ENCODE results near the gene SYT4.
"Not testable (repeated sequence)": the region's sequence is repeated elsewhere in the genome, so short reads cannot be mapped to it uniquely, and the experiment has no call there.

The SYT4 gene, protein sequence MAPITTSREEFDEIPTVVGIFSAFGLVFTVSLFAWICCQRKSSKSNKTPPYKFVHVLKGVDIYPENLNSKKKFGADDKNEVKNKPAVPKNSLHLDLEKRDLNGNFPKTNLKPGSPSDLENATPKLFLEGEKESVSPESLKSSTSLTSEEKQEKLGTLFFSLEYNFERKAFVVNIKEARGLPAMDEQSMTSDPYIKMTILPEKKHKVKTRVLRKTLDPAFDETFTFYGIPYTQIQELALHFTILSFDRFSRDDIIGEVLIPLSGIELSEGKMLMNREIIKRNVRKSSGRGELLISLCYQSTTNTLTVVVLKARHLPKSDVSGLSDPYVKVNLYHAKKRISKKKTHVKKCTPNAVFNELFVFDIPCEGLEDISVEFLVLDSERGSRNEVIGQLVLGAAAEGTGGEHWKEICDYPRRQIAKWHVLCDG

DNA sequence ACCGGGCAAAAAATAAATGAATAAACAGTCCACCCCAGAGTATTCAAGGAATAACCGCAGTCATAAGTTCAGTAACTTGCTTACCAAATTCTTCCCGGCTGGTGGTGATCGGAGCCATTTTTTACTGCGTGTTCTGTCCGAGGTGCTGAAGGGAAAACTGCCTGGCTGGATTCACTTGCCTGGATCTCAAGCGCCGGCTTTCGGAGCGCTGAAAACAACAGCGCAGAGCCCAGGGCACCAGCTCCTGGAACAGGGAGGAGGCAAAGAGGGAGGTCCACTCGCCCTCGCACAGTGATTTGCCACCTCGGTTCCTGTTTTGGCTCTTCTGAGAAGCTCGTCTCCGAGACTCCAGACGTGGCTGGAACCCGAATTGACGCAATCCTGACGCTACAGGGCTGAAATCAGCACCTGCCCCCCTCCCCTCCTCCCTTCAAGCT, at the start of gene SYT4:
Gene SYT4, minus strand, starts transcription at position 327 of the 437 bp plus-strand sequence. Its CDS starts 209 bp downstream, at position 118.
- DNase-seq (ENCODE audit: low spot score) = peak; percentile 74

DNA sequence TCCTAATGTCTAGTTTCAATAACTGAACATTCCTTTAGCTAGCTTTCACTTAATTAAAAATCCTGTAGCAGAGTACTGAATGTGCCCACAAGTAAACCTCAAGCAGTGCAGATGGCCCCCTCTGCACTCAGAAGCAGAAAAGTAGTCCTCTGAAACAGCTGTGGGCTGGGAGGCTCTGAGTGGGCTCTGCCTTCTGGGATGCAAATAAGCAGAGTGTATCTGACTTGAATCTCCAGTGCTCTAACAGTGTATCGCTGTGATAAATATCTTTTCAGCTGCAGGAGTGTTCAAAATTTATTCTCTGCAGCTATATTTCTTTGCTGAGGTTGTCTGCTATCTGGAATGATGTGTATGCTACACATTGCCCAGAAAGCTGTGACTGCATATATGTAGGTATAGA, 44.8 kb upstream of the SYT4 start:
- peak; percentile 4 for DNase-seq (ENCODE audit: low spot score)

DNA sequence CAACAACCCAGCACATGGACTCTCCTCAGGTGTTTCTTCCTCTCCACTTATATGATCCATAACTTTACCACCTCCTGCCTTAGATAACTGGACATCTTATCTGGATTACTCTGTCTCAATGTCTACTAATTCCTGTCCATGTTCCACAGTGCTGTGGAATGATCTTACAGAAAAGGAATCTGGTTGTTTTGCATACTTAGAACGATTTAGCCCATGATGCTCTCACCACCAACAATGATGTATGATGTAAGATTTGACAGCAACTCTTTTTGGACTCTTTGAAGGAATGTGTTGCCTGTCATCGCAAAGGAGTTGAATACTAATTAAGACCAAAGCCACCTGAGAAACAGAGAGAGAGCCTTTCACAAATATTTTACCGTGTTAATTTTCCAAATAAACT, 37.7 kb upstream of the SYT4 start:
- no peak for DNase-seq (ENCODE audit: low spot score)

DNA sequence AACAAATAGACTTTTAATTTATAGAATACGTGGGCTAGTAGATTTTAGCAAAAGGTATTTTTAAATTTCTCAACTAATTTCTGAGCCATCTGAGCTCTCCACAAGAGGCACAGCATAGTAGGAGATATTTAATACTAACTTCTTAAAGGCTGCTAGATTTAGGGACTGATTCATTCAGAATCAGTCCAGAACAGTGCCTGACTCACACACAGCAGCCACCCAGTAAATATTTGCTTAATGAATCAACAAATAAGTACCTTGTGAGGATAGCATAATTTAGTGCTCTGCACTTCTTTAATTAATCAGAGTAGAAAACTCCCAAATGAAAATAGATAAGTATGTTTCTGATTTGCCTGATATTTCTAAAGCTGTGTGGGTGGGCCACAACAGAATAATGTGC, 35.6 kb upstream of the SYT4 start:
- no peak for DNase-seq (ENCODE audit: low spot score)

DNA sequence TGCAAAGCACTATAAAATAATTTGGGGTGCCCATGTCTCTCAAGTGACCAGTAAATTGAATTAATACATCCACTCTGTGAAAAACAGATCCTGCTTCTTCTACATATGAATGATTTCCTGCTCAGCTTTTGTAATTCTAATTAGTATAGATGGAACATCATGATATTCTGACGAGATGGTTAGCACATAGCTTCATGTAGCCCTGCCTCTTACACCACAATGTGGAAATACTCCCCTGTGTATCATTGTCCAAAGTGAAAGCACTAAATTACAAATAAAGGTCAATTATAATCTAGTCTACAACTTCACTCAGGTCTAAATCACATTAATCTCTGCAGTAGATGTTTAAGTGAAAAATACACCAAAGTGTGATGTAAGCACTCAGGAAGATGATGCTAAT, 32.9 kb upstream of the SYT4 start:
- DNase-seq (ENCODE audit: low spot score) = no peak

DNA sequence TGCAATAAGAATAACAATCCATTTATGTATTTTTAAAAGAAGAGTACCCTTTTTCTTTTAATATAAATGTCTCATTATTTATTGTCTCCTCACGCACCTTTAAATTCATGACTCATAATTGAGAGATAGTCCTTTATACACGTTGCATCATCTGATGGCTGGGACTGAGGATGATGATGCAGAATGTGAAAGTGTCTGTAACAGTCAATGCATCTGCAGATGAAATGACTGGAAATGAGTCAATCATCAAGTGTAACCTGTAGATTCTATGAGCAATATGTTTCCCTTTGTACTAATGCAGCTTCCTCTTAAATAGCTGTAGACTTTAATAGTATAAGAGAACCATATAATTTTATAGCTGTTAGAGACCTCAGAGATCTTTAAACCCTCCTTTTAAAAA, 26.1 kb upstream of the SYT4 start:
- DNase-seq (ENCODE audit: low spot score) = no peak

DNA sequence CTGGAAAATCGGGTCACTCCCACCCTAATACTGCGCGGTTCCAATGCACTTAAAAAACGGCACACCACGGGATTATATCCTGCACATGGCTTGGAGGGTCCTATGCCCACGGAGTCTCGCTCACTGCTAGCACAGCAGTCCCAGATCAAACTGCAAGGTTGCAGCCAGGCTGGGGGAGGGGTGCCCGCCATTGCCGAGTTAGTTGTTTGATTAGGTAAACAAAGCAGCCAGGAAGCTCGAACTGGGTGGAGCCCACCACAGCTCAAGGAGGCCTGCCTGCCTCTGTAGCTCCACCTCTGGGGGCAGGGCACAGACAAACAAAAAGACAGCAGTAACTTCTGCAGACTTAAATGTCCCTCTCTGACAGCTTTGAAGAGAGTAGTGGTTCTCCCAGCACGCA, 8.9 kb upstream of the SYT4 start:
- not testable (repeated sequence) for DNase-seq (ENCODE audit: low spot score)

DNA sequence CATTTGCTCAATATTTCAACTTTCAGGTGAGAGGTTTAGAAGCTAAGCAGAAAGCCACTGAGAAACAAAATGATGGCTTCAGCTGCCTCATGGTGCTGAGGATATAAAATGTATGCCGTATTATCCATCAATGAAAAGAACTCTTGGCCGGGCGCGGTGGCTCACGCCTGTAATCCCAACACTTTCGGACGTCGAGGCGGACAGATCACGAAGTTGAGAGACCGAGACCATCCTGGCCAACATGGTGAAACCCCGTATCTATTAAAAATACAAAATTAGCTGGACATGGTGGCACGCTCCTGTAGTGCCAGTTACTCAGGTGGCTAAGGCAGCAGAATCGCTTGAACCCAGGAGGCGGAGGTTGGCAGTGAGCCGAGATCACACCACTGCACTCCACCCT, 6.0 kb upstream of the SYT4 start:
- DNase-seq (ENCODE audit: low spot score) = no peak

DNA sequence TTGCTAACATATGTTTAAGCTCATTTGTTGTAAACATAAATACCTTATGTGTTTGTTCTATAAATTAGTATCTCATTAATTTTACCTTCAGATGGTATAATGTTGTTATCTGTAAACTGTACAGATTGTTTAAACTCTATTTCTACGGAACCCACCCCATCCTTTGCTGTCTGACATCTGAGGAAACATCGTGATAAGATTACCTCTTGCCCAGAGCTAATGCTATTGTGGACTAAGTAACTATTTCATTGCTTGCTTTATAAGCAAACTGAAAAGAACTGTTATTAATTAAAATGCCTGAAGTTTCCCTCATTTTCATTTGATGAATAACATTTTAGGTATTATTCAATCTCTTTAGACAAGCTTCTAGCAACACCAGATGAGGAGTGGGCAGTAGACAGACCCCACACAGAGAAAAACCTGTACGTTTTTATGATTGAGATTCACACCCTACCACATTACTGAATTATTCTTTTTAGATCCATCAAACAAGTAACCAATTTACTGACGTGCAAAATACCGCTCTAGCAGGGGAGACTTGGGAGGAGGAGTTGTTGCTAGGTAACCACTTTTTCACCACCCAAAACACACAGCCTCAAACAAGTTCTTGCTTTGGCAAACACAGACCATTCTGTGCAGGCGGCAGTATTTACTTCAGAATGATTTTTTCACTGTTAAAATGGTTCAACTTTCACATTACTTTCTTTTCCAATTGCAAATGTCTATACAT, 1.9 kb upstream of the SYT4 start:
- peak; percentile 86 for DNase-seq (ENCODE audit: low spot score)

DNA sequence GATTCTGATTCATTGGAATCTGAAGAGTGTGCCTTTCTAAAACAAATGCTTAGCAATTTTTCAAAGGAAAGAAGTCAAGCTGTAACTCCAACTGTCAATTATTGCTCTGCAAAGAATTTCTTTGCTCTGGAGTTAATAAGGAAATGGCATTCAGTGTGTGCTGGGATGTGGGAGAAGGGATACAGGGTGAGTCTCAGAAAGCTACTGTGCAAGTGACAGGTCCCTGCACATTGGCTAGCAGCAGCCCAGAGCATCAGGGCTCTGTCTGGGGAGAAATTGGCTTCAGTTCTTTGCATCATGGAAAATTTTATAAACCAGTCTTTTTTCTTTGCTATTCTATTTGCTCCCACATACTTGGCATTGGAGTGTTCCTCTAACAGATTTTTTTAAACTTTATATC, 1.1 kb upstream of the SYT4 start:
- DNase-seq (ENCODE audit: low spot score) = no peak

DNA sequence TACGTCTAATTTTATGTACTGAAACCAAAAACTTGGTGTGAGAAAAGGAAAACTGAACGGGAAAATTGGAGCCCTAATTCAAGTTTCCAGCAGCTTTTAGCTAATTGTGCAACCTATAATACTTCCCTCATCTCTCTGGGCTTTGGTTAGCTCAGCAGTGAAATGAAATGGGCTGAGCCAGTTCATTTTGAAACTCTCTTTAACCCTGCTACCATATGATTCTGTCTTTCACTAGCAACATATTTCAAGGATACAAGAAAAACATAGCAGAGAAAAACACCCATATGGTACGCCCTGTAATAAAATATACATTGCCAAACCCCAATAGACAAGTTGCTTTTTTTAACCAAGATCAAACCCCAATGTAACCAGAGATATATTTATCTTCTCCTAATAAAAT, 799 bp downstream of the SYT4 start:
- no peak for DNase-seq (ENCODE audit: low spot score)

DNA sequence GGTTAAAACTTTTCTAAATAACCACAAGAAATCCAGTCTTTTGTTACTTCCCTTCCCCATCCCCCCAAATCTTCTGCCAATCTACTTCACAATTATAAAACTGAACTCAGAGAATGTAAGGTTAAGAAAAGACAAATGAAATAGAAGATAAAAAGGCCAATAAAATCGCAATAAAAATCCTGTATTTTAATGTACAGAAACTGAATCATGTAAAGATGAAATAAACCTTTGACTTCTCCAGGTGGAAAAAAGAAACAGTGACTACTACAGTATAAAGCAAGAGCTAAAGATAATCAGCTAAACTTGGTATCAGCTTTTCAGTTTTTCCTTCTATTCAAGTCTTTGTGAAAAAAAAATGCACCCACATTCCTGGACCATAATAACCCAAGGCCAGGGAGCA, 1.7 kb downstream of the SYT4 start:
- DNase-seq (ENCODE audit: low spot score) = no peak

DNA sequence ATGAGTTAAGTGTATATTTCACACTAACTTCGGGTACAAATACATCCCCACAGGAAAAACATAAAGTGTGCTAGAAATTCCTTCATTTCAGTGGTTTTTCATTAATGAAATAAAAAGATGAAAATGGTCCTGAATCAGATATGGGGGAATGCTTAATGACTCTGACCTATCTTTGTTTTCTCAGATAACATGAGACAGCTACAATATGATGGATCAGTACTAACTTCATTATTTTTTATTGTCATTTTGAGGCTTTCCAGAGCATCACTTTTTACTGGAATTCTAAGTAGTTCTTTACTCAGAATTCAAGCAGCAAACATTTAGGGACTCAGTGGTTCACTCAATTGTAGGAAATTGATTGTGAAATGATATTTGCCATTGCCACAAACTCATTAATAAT, 2.8 kb downstream of the SYT4 start:
- no peak for DNase-seq (ENCODE audit: low spot score)

DNA sequence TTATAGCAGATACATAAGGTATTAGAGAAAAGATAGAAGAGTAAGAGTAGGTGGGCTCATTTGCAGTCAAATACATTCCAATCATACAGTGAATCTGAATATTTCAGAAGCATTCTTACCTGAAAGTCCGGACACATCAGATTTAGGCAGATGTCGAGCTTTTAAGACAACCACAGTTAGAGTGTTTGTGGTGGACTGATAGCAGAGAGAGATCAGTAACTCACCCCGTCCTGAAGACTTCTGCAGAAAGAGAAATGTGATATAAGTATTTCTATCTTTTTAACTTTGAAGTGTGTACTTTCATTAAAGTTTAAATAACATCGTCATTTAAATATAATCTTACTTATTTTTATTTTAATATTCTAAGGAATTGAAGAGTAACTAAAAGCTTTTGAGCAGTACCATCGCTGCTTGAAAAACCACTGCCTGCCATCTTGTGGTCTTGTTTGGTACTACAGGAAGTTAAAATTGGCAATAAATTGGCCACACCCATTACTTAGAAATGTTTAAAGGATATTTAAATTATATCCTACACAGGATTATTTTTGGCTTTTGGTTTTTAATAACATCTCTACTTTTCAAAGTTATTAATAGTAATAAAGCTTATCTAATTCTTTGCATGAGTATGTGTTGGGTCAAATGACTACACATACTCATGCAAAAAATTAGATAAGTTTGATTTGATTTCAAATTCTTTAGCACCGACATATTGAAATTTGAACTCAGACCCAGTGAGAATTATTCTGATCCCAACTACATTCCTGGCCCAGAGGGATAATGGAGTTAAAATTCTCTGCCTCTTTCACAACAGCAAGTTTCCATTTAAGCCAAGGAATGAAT, 5.5 kb downstream of the SYT4 start:
- peak; percentile 47 for DNase-seq (ENCODE audit: low spot score)

DNA sequence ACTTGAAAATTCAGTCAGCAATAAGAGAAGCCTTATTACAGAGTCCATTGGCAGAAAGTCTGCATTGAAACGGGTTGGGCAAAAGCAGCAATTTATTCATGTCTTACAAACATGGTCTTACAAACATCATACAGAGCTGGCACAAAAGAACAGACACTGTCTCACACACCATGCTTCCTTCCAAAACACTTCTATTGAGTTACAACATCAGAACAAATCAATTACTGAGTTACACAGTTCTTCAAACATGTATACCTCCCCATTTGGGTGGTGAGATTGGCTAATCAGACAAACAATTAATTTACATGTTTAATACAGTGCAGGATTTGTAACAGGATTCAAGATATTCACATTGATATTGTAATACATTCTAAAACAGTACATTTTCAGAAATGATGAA, 9.5 kb downstream of the SYT4 start:
- DNase-seq (ENCODE audit: low spot score) = no peak

DNA sequence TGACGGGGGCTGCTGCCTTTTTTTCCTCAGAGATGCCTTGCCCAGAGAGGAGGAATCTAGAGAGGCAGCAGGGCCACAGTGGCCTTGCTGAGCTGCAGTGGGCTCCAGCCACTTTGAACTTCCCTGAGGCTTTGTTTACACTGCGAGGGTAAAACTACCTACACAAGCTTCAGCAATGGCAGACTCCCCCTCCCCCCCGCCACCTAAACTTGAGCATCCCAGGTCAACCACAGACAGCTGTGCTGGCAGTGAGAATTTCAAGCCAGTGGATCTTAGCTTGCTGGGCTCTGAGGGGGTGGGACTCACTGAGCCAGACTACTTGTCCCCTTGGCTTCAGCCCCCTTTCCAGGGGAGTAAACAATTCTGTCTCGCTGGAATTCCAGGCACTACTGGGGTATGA, 11.8 kb downstream of the SYT4 start:
- no peak for DNase-seq (ENCODE audit: low spot score)

DNA sequence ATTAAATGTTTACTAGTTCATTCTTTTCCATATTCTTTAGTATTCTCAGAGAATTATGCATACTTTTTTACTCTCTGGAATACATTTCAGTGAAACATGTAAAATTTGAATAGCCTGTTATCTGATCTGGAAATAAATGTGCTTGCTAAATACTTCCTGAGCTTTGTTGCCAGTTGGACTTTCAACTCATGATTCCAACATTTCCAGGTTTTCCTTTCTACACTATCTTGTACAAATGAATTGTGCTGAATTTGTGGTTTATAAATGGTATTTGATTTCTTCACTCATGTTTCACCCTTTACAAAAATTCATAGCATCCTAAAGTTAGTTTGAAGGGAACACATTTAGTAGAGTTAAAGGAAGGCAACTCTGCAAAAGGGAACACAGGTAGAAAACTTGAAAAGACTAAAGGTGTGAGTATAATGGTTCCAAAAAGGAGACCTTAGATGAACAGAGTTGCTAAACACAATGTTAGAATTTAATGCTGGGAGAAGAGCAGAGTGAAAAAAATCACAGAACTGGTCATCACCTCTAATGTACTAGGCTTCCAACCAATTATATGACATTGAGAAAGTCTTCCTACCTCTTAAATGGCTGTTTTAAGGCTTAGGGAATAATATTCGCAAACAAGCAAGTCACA, 28.6 kb downstream of the SYT4 start:
- DNase-seq (ENCODE audit: low spot score) = no peak

DNA sequence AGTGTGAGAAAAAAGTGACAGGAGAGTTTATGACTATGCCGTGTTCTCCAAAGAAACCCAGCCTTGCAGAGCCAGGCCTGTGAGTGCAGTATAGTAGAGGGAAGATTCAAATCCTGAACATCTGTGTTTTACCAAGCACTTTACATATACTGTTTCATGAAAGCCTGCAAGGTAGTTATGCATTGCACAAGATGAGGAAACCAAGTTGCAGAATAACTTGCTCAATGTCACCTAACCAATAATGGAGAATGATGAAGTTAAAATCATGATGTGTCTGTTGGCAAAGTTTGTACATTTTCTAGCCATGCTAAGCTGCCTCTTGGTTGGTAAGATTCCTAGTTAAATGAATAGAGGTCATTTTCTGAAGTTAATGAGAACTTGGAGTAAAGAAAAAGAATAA, 29.3 kb downstream of the SYT4 start:
- no peak for DNase-seq (ENCODE audit: low spot score)

DNA sequence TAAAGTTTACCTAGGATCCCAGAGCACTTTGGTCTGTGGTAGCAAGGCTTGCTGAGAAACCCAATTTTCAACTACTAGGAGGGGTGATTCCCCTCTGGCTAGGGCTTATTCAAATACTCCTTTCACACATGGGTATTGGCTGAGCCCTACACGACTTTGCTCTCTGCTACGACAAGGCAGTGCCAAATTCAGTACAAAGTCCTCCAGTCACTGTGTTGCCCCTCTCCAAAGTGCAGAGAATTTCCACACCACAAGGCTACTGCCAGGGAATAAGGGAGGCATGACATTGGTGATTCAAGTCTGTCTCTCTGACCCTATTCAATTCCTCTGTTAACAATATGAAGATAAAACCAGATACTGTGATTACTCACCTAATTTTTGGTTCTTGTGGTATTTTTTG, 38.9 kb downstream of the SYT4 start:
- no peak for DNase-seq (ENCODE audit: low spot score)

DNA sequence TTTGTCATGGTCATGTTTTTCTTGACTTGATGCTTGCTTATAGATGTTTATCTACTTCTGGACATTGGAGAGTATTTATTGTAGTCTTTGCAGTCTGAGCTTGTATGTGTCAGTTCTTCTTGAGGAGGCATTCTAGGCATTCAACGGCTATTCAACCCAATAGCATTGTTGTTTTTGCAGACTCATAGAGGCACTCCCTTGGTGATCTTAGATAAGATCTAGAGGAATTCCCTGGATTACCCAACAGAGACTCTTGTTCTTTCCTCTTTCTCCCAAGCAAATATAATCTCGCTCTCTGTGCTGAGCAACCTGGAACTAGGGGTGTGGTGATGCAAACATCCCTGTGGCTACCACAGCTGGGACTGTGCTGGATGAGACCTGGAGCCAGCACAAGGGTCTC, 40.4 kb downstream of the SYT4 start:
- no peak for DNase-seq (ENCODE audit: low spot score)

DNA sequence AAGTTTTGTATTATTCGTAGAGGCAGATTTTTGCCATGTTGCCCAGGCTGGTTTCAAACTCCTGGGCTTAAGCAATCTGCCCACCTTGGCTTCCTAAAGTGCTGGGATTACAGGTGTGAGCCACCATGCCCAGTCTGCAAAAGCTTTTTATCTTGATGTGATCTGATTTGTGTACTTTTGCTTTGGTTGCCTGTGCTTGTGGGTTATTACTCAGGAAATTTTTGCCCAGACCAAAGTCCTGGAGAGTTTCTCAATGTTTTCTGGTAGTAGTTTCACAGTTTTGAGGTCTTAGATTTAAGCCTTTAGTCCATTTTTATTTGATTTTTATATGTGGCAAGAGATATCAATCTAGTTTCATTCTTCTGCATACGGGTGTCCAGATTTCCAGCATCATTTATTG, 42.4 kb downstream of the SYT4 start:
- DNase-seq (ENCODE audit: low spot score) = no peak

DNA sequence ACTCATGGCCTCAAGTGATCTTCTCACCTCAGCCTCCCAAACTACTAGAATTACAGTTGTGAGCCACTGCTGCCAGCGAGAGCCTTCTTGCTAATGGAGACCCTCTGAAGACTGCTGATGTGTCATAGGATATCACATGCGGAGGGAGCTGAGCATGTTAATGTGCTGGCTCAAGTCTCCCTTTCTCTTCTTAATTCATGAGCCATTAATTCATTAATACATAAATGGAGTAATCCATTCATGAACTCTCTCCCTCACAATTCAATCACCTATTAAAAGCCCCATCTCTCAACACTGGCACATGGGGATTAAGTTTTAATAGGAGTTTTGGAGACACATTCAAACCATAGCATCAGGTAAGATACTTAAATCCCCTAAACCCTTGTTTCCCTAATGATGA, 54.8 kb downstream of the SYT4 start:
- no peak for DNase-seq (ENCODE audit: low spot score)
